ENCODE data around the gene TNNT2. TPM values are rescaled to one million over a fixed set of nuclear protein-coding genes. Genes with fewer than 3 reads are reported as not detected.

The TNNT2 gene
- total and polyA plus RNA-seq, 2 of the 8 experiments (the other 6 are each of a cell fraction or from before 2014, with no cell fraction given): 3.1 to 21.0 TPM

GRCh38 chr1:201391225-201391624 is 13.7 kb upstream of the TNNT2 start (continued):
- TF ChIP-seq RFX5 (IDR thresholded peaks at IDR 0.05; ENCODE audit: borderline replicate concordance, low read depth, low read length): no peak
- TF ChIP-seq SP4 (IDR thresholded peaks at IDR 0.05; ENCODE audit: low read length): no peak
- no peak for TF ChIP-seq CTBP2 (IDR thresholded peaks at IDR 0.05; ENCODE audit: borderline replicate concordance, insufficient read depth, insufficient read length, low read length)
- TF ChIP-seq CHD7 (IDR thresholded peaks at IDR 0.05; ENCODE audit: insufficient replicate concordance, low read length): no peak
- TF ChIP-seq POLR2A (IDR thresholded peaks at IDR 0.05; ENCODE audit: control extremely low read depth in 1 of 2, low read depth in 2 of 2, low read length in 2 of 2): no peak

Measured in H1 (cell line).